Kidney epithelial cell (primary cell): ENCODE data around the gene NR2F1. TPM values are rescaled to one million over a fixed set of nuclear protein-coding genes. Genes with fewer than 3 reads are reported as not detected.
A peak's percentile ranks its signal among the peaks of the same experiment; 100 is the strongest.

Source experiments
- DNase-seq: peaks from one replicate; pipeline ENCODE4 v3.0.0-alpha.2; 2010; ENCODE audit warnings: low read depth
- H3K27me3 ChIP-seq: 2 replicates; pipeline ENCODE4 v1.6.0; 2011; ENCODE audit warnings: low read length; ENCODE audit not compliant: control insufficient read depth, insufficient read depth
- H3K36me3 ChIP-seq: 2 replicates; pipeline ENCODE4 v1.5.1; 2011; ENCODE audit warnings: low read length; ENCODE audit not compliant: control insufficient read depth, insufficient read depth
- H3K4me3 ChIP-seq: 2 replicates; pipeline ENCODE4 v1.5.1; 2011; ENCODE audit warnings: low read depth, mild to moderate bottlenecking, control low read depth, low read length
- CTCF ChIP-seq: IDR thresholded peaks from 2 replicates; pipeline ENCODE4 v1.5.1; 2011; ENCODE audit warnings: mild to moderate bottlenecking, moderate library complexity, low read length, control low read depth, inconsistent platforms; ENCODE audit not compliant: insufficient read depth, poor library complexity, severe bottlenecking
- total RNA-seq: library from RNA; depleted of rRNA; stranded (reverse); fragments of >200 nt; gene quantifications from 2 replicates; pipeline ENCODE4 v1.2.3, GENCODE V29; 2015

Gene NR2F1
- total RNA-seq, 1 donor from 2014 or later, result 13.2 TPM

GRCh38 chr5:93593476-93594131 lies 10.6 kb downstream of the NR2F1 start:
- no peak for TF ChIP-seq CTCF
- H3K27me3 ChIP-seq, result no peaks in the 10 kb centered on the region
- peak overlapping the region; percentile 1 for H3K4me3 ChIP-seq
- no peak for DNase-seq
- H3K36me3 ChIP-seq, result peaks cover 2% of the 10 kb centered on the region

- TF ChIP-seq CTCF, result no peak
- H3K4me3 ChIP-seq, result no peak overlapping the region
Observed at GRCh38 chr5:93594591-93595419, 11.8 kb downstream of the NR2F1 start.

GRCh38 chr5:93595420-93596147 lies 12.6 kb downstream of the NR2F1 start:
- DNase-seq, result no peak
- H3K27me3 ChIP-seq, result no peaks in the 10 kb centered on the region
- TF ChIP-seq CTCF, result no peak
- H3K36me3 ChIP-seq, result peaks cover 2% of the 10 kb centered on the region
- H3K4me3 ChIP-seq, result no peak overlapping the region

More at GRCh38 chr5:93594591-93595419, 11.8 kb downstream of the NR2F1 start:
- peaks cover 2% of the 10 kb centered on the region for H3K36me3 ChIP-seq
- no peak for DNase-seq
- H3K27me3 ChIP-seq, result no peaks in the 10 kb centered on the region

DNA sequence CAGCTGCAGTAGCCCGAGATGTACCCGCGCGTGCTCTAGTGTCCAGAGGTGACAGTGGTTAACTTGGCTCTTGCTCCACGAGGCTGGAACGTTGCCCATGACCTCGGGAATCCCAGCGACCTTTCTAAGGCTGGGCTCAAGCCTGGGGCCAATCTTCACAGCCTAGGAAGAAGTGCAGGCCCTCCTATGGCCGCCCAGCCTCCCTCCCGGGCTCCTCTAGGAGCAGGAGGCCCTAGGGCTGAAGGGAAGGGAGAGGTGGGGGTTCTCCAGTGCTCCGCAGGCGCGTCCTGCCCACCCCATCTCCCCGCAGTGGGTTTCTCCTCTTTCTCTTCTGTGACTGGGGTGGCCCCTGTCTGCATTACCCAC lies 13.3 kb downstream of the NR2F1 start:
- no peak for TF ChIP-seq CTCF
- Histone ChIP-seq H3K4me3 (no peak overlapping the region), H3K27me3 (no peaks in the 10 kb centered on the region), H3K36me3 (peaks cover 2% of the 10 kb centered on the region)
- no peak for DNase-seq

- TF ChIP-seq CTCF, result no peak
- H3K36me3 ChIP-seq, result peaks cover 2% of the 10 kb centered on the region
- H3K27me3 ChIP-seq, result peaks cover 2% of the 10 kb centered on the region
- DNase-seq, result no peak
- H3K4me3 ChIP-seq, result no peak overlapping the region
Observed at GRCh38 chr5:93596676-93597490, 13.9 kb downstream of the NR2F1 start.
